HEK293 (cell line): Measurements from ENCODE around the gene PPIP5K2.

ENCODE experiments used
- EGR2 ChIP-seq: fragments of 450-650 bp; formaldehyde crosslinking; IDR thresholded peaks from 2 replicates; pipeline ENCODE4 v1.5.1; 2016; ENCODE audit warnings: low read depth, missing biosample characterization, missing genetic modification characterization
- GLI4 ChIP-seq: fragments of 450-650 bp; formaldehyde crosslinking; IDR thresholded peaks from 2 replicates; pipeline ENCODE4 v1.5.1; 2016; ENCODE audit warnings: missing biosample characterization, missing genetic modification characterization
- KLF1 ChIP-seq: fragments of 450-650 bp; formaldehyde crosslinking; IDR thresholded peaks from 2 replicates; pipeline ENCODE4 v1.5.1; 2016; ENCODE audit warnings: missing biosample characterization, missing genetic modification characterization
- KLF7 ChIP-seq: fragments of 450-650 bp; formaldehyde crosslinking; IDR thresholded peaks from 2 replicates; pipeline ENCODE4 v1.5.1; 2016; ENCODE audit warnings: missing biosample characterization, missing genetic modification characterization, borderline replicate concordance
- MYNN ChIP-seq: fragments of 450-650 bp; formaldehyde crosslinking; IDR thresholded peaks from 2 replicates; pipeline ENCODE4 v1.5.1; 2016; ENCODE audit warnings: missing biosample characterization, missing genetic modification characterization, borderline replicate concordance
- PRDM1 ChIP-seq: fragments of 450-650 bp; formaldehyde crosslinking; IDR thresholded peaks from 2 replicates; pipeline ENCODE4; 2016; ENCODE audit warnings: missing biosample characterization, missing genetic modification characterization
- PRDM4 ChIP-seq: fragments of 450-650 bp; formaldehyde crosslinking; IDR thresholded peaks from 2 replicates; pipeline ENCODE4 v1.5.1; 2017; ENCODE audit warnings: missing biosample characterization, missing genetic modification characterization
- REST ChIP-seq: fragments of 450-650 bp; formaldehyde crosslinking; IDR thresholded peaks from 2 replicates; pipeline ENCODE4 v1.5.1; 2016; ENCODE audit warnings: missing biosample characterization, missing genetic modification characterization
- SALL2 ChIP-seq: fragments of 450-650 bp; formaldehyde crosslinking; IDR thresholded peaks from 2 replicates; pipeline ENCODE4 v1.5.0; 2017; ENCODE audit warnings: missing biosample characterization, mild to moderate bottlenecking, missing genetic modification characterization, borderline replicate concordance
- WT1 ChIP-seq: fragments of 450-650 bp; formaldehyde crosslinking; IDR thresholded peaks from 2 replicates; pipeline ENCODE4 v1.5.1; 2016; ENCODE audit warnings: missing biosample characterization, missing genetic modification characterization
- ZBTB10 ChIP-seq: fragments of 450-650 bp; formaldehyde crosslinking; IDR thresholded peaks from 2 replicates; pipeline ENCODE4 v1.5.1; 2016; ENCODE audit warnings: missing biosample characterization, missing genetic modification characterization
- ZBTB11 ChIP-seq: fragments of 450-650 bp; formaldehyde crosslinking; conservative IDR thresholded peaks from 2 replicates; pipeline ENCODE4 v1.5.1; 2016; ENCODE audit warnings: low read depth, missing biosample characterization, missing genetic modification characterization
- ZBTB6 ChIP-seq: fragments of 450-650 bp; formaldehyde crosslinking; IDR thresholded peaks from 2 replicates; pipeline ENCODE4 v1.5.1; 2017; ENCODE audit warnings: missing biosample characterization, missing genetic modification characterization
- ZNF114 ChIP-seq: fragments of 450-650 bp; formaldehyde crosslinking; IDR thresholded peaks from 2 replicates; pipeline ENCODE4 v1.5.0; 2017; ENCODE audit warnings: missing biosample characterization, missing genetic modification characterization
- ZNF266 ChIP-seq: fragments of 450-650 bp; formaldehyde crosslinking; IDR thresholded peaks from 2 replicates; pipeline ENCODE4 v1.5.1; 2016; ENCODE audit warnings: missing biosample characterization, missing genetic modification characterization, low read depth
- ZNF292 ChIP-seq: fragments of 450-650 bp; formaldehyde crosslinking; IDR thresholded peaks from 2 replicates; pipeline ENCODE4 v1.5.1; 2016; ENCODE audit warnings: low read depth, missing biosample characterization, missing genetic modification characterization, borderline replicate concordance
- ZNF354C ChIP-seq: fragments of 450-650 bp; formaldehyde crosslinking; IDR thresholded peaks from 2 replicates; pipeline ENCODE4 v1.5.1; 2016; ENCODE audit warnings: missing biosample characterization, missing genetic modification characterization, low read depth, borderline replicate concordance
- ZNF48 ChIP-seq: fragments of 450-650 bp; formaldehyde crosslinking; IDR thresholded peaks from 2 replicates; pipeline ENCODE4 v1.5.1; 2016; ENCODE audit warnings: missing biosample characterization, missing genetic modification characterization
- ZNF521 ChIP-seq: fragments of 450-650 bp; formaldehyde crosslinking; IDR thresholded peaks from 2 replicates; pipeline ENCODE4 v1.5.1; 2017; ENCODE audit warnings: missing biosample characterization, mild to moderate bottlenecking, missing genetic modification characterization
- ZNF626 ChIP-seq: fragments of 450-650 bp; sonication (Bioruptor Pico); formaldehyde crosslinking; IDR thresholded peaks from 2 replicates; pipeline ENCODE4 v1.5.1; 2018; ENCODE audit warnings: missing biosample characterization, missing genetic modification characterization, inconsistent platforms
- ZNF76 ChIP-seq: fragments of 450-650 bp; formaldehyde crosslinking; IDR thresholded peaks from 2 replicates; pipeline ENCODE4; 2016; ENCODE audit warnings: low read depth, missing biosample characterization, missing genetic modification characterization, borderline replicate concordance
- ZNF830 ChIP-seq: fragments of 450-650 bp; IDR thresholded peaks from 2 replicates; pipeline ENCODE4 v1.5.0; 2018; ENCODE audit warnings: missing biosample characterization, missing genetic modification characterization, low read depth, mild to moderate bottlenecking, moderate library complexity
- ZSCAN5A ChIP-seq: fragments of 450-650 bp; formaldehyde crosslinking; IDR thresholded peaks from 2 replicates; pipeline ENCODE4 v1.5.1; 2016; ENCODE audit warnings: missing biosample characterization, missing genetic modification characterization

Gene PPIP5K2

GRCh38 chr5:103119765-103120606 is at the start of gene PPIP5K2, which contains the start of gene GIN1 (continued):
- peak; percentile 87; the same call in 1 of the 2 replicates for TF ChIP-seq ZSCAN5A (tag by site-specific recombination)
- TF ChIP-seq ZNF292 (tag by site-specific recombination), result no peak
- peak; percentile 61; the same call in 1 of the 2 replicates for TF ChIP-seq ZBTB10 (tag by site-specific recombination)
- TF ChIP-seq ZNF48 (tag by site-specific recombination), result no peak
- peak; percentile 100 for TF ChIP-seq ZBTB11 (tag by site-specific recombination)
- peak; percentile 55 for TF ChIP-seq KLF1
- no peak for TF ChIP-seq SALL2 (tag by site-specific recombination)
- TF ChIP-seq KLF7 (tag by site-specific recombination), result peak; percentile 82
- peak; percentile 85 for TF ChIP-seq ZNF76
- TF ChIP-seq ZBTB6, result peak; percentile 72; the same call in 1 of the 2 replicates
- TF ChIP-seq WT1 (tag by site-specific recombination), result no peak; the same call in none of the 2 replicates
- peak; percentile 85 for TF ChIP-seq PRDM4 (tag by site-specific recombination)
- TF ChIP-seq ZNF521, result no peak
- no peak for TF ChIP-seq ZNF354C (tag by site-specific recombination)
- no peak for TF ChIP-seq MYNN
- 0 out of 2 replicates have a peak, but pooled peaks have one; percentile 82 for TF ChIP-seq GLI4 (tag by site-specific recombination)
- peak; percentile 72; the same call in 1 of the 2 replicates for TF ChIP-seq ZNF626 (tag by site-specific recombination)
- TF ChIP-seq ZNF114 (tag by site-specific recombination), result no peak
- TF ChIP-seq ZNF830 (tag by site-specific recombination), result no peak
- TF ChIP-seq ZNF266, result no peak
- TF ChIP-seq PRDM1, result peak; percentile 18; the same call in 1 of the 2 replicates
- peak; percentile 75 for TF ChIP-seq EGR2 (tag by site-specific recombination)
- TF ChIP-seq REST (tag by site-specific recombination), result peak; percentile 59; the same call in 1 of the 2 replicates
